CD4-positive, alpha-beta T cell treated with Interleukin-1 beta for 1 hour (primary cell): Measurements from ENCODE around the gene ATP1A4.

ENCODE experiments used
- DNase-seq, 2 donors: peaks; one replicate each; pipeline ENCODE4 v3.0.0-alpha.2; 2020 to 2022

The ATP1A4 gene

DNA sequence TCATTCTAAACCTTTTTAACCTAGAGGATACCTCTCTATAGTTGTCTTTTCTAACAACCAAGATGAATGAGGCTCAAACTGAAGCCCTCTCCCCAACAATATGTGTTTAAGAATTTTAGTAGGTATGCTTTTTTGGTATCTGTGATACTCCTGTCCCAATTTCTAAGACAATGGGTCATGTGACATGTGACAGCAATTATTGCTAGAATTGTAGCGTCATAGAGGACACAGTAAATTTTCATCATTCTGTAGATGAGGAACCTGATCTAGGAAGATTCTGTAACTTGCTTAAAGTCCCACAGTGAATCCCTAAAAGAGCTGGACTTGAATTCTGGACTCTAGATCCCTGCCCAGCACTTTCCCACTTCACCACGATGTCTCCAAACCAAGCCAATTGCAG is 27.3 kb downstream of the ATP1A4 start:
- DNase-seq = no peak

DNA sequence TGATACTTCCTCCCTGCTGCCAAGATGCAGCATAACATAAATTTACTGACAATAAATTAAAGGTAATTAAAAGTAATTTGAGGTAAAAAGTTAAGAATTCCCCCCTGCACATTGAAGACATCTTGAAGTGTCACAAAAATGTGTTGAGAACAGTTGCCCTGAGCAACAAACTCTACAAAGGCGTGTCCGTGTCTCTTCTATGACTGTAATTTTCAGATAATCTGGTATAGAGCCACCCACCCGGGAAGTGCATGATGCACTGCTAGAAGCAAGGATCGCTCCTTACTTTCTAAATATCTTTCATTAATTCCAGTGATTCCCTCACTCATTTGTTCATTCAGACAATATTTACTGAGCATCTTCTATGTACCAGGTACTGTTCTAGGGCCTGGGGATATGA is 27.9 kb downstream of the ATP1A4 start:
- DNase-seq = no peak

DNA sequence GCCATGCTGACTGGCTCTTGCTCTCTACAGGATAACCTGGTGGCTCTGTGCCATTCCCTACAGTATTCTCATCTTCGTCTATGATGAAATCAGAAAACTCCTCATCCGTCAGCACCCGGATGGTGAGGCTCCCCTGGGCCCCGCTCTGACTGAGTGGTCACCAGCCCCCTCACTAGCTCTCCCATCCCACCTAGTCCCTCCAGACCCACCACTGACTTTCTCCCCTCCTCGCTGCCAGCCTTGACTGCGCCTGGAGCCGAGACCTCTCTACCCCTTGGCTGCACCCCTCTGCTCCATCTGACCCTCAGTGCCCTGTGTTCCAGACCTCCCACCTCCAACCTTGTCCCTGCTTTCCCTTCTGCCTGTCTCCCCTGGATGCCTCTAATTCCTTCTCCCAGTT is 34.8 kb downstream of the ATP1A4 start:
- DNase-seq = no peak

DNA sequence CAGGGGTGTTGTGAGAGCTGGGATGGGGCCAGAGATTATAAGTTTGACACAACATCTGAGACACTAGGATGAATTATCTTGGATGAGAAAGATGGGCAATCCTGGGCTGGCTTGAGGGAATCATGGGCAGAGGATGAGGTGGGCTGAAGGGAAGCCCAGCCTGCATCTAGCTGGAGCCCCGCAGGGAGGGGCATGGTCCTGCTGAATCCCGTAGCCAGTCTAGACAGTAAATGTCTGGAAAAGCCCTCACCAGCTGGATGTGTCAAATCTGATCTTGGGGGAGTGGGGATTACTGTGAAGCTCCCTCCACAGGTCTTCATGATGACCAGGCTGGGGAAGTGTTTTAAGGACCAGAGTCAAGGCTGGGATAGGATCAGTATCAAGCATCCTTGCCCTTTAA is 35.3 kb downstream of the ATP1A4 start:
- no peak for DNase-seq

DNA sequence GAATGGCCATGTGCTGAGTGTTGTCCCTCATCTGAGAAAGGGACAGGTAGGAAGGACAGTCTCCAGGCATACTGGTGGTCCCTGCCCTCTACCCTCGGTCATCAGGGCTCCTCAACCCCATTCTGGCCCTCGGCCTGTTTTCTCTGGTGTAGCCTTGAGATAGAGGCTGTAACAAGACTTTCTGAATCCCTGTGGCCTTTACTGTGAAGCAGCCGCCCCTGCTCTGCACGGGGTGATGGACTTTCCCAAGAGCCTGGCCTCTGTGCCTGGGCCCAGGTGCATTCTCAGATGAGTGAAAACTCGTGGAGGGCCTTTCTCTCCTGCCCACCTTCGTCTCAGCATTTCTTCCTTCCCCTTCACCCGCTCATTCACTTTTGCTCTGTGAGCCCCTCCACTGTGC is 36.0 kb downstream of the ATP1A4 start:
- no peak for DNase-seq

DNA sequence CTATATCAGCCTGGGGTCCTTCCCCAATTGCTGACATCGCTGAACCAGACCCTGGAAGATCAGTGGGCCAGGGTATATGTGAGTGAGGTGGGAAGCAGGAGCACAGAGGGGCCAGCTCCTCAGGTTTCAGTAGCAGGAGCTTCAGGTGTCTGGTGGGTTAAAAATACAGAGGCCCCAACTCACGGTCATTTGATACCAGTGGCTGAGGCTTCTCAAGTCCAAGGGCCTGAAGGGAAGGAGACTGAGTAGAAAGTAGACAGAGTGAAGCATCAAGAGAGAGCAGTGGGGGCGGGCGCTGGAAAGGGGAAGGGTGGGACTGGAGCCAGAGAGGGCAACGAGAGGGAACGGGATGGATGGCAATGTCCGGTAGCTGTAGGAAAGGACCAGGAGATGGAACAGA is 36.9 kb downstream of the ATP1A4 start:
- DNase-seq = no peak

DNA sequence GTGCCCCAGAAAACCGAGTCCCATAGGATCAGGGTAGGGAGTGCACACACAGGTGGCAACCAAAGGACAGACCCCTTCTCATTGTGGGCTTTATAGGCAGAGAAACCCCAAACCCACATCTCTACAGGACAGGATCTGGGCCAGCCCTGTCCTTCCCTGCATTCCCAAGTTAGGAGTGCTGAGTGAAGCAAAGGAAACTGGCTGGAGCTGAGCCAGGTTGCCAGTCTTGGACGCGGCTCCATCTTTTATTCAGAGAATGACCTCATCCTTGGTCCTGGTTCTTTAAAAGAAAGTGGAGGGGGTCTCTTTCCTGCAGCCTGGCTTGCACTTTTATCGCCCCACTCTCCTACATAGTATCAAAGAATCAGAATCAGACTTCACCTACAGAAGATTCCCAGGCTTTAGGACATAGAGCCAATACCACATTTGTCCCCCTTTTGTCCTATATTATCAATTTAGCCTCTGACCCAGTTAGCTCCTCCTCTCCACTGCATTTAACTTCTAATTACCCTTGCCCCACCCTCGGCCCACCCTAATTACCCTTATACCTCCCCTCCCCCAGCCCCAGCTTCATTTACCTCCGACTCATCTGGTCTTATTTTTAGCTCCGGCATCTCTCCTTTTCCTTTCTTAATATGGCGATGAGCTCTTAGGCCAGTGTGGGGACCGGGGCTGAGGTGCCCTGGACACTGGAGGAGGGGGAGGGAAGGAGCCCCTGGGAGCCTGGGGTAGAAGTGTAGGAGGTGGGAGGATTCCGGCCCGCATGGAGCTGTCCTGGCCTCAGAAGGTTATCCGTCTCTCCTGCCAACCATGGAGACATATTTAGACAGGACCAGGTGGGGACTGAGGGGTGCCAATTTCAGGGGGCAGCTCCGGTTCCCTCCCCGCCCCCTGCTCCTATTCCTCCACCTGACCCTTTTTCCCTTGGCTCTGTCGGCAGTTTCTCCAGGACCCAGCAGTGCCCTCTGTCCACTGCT is 38.5 kb downstream of the ATP1A4 start, which contains the start of gene CASQ1:
CASQ1 (plus strand) TSS at position 927 of the 977 bp plus-strand sequence. CDS start 177 bp downstream, outside the sequence.
- no peak for DNase-seq

DNA sequence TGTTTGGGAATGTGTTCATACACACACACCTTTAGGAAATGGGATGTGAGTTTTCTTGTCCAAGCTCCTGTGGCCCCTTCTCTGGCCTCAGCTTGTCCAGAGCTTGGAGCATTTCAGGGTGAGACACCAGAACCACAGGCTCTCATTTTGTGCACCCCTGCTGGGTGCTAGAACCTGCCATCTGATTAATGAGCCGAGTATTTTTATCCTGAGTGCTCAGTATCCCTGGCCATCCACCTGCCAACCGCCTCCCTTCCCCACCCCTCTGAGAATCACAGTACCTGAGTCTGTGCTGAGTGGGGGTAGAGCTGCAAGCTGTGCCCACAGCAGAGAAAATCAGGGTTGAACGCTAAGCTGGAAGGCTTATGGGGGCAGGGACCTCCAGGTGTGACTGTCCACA is 40.4 kb downstream of the ATP1A4 start:
- DNase-seq = no peak

DNA sequence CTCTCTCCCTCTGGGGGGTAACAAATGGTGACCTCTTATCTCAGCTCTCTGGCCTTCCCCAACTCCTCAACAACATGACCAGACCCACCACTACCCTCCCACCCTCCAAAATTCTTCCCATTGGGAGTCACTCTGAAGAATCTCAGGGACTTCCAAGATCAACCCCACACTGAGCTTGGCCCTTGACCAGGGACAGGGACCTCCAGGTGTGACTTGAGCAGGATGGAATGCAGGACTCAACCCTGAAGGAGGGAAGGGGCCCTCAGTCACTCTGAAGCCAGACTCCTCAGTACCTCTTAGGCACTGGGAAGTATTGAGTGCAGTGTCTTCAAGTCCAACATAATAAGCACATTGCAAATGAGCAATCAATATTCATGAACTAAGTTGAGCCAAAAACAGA is 40.8 kb downstream of the ATP1A4 start:
- no peak for DNase-seq

DNA sequence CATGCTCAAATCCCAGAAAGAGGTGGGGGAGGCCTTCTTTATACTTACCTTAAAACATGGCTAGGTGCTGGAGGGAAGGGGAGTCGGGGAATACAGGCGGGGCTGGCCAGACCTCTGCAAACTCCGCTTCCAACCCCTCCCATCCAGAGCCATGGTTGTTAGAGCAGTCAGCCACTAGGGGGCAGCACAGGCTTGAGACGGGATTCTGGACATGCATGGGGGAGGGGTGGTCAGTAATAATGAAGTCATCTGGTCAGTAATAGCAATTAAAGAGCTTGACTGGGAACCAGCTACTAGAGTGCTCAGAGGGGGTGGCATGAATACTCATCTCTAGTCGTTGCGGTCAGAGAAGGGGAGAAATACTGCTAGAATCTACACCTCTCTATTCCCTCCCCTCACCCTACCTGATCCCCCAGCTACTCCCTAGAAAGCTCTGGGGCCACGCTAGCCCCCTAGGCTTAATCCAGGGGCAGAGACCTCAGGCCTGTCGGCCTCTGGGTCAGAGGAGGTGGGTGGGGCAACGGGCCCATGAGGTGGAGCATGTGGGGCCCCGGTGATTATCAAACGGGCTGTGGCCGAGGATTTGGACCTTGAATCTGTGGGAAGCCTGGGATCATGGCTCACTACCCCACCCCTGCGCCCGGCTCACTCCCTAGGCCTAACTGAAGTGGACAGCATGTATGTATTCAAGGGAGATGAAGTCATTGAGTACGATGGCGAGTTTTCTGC is 41.9 kb downstream of the ATP1A4 start:
- DNase-seq = peak; percentile 75 to 78

DNA sequence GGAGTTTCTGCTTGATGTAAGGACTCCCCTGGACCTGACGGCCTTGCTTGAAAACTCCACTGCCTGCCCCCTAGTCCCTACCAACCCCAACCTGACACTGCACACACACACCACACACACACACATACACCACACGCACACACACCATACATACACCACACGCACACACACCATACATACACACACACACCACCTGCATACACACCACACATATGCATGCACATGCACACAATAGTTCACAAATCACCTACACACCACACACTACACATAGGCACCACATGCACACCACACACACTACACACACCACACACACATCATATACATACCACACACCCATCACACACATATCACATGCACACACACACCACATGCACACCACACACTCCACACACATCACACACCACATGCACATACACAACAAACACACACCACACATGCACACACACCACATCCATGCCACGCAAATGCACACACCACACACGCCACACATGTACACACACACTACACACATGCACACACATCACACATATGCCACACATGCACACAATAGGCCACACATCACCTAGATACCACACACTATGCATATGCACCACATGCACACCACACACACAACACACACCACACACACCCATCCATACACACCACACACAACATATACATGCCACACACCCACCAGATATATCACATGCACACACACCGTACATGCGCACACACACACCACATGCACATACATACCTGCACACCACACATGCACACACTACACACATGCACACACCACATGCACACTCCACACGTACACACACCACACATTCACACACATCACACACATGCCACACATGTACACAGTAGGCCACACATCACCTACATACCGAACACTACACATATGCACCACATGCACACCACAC is 42.7 kb downstream of the ATP1A4 start:
- DNase-seq = no peak

DNA sequence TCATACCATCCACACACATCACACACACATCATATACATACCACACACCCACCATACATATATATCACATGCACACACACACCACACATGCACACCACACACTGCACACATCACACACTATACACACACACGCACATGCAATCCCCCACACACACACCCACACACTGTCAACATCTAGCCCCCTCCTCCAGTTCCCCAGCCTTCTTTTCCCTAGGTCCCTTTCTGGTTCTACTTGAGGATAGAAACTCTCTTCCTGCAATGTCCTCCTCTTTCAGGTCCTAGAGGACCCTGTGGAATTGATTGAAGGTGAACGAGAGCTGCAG is 43.3 kb downstream of the ATP1A4 start:
- DNase-seq = no peak

DNA sequence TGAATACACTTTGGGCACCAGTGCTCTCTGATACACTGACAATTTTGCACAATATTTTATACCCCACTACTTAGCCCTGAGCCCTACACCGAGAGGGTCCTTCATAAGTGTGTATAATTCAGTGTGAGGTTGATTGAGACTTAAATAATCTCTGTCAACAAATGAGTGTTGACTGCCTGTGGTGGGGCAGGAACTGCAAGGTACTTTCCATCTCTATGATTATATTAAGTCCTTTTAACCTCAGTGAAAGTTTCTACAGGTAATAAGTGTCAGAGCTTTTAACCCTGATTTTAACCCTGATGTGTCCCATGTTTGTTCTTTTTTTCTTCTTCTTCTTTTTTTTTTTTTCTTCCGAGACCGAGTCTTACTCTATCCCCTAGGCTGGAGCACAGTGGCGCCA is 44.7 kb downstream of the ATP1A4 start:
- DNase-seq = no peak

DNA sequence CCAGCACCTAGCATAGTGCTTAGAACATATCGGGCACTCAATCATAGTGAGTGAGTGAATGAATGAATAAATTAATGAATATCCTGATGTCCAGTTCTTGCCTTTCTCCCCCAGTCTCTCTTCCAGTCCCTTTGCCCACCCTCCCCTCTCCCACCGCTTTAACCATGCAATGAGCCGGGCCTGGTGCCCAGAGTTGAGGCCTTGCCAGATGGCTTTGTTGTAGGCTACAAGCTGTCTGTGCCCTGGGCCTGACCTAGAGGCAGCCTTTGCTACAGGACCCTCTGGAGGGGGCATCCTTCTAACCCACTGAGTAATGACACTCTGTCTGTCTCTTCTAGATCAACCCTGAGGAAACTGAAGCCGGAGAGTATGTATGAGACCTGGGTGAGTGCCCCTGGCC is 45.8 kb downstream of the ATP1A4 start:
- DNase-seq = no peak

DNA sequence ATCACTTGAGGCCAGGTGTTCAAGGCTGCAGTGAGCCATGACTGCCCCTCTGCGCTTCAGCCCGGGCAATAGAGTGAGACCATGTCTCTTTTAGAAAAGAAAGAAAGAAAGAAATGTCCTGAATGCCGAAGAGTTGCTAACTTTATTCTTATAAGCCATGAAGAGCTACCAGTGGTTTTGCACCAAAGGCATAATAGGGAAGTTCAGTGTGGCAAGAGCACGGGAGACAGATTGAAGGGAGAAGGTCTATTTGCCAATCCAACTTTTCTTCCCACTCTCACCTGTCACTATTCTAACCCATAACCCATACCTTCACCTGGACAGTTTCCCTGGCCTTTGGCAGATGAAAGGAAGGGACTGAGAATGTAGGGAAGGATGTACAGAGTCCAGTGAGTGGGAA is 49.4 kb downstream of the ATP1A4 start:
- DNase-seq = no peak

DNA sequence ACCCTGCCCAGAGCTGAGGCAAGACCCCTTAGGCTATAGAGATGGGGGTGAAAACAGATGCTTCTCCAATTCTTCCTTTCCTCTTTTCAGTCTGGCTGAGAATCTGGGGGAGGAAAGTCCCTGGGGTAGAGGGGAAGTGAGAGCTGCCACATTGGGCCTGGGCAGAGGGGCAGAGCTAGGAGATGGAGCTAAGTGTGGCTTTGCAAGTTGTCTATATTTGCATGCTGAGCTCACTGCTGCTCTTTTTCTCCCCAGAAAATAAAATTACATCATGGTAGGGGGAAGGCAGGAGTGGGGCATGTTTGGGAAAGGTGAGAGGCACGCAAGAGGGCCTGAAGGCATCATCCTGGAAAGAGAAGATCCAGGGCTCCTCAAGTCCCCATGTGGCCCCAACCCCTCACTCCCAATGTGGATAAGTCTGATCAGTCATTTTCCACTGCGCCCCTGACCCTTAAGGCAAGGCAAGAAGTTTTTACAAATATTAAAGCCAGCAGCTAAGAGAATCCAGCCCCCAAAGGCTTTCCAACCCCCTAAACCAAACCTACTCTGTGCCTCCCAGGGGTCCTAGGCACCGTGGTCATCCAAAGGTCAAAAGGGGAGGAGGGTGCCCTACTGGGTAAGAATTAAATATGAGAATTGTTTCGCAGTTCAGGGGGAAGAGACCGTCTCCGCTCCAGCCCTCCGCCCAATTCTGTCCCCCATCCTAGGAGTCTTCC is 53.3 kb downstream of the ATP1A4 start:
- peak; percentile 43 to 73 for DNase-seq

DNA sequence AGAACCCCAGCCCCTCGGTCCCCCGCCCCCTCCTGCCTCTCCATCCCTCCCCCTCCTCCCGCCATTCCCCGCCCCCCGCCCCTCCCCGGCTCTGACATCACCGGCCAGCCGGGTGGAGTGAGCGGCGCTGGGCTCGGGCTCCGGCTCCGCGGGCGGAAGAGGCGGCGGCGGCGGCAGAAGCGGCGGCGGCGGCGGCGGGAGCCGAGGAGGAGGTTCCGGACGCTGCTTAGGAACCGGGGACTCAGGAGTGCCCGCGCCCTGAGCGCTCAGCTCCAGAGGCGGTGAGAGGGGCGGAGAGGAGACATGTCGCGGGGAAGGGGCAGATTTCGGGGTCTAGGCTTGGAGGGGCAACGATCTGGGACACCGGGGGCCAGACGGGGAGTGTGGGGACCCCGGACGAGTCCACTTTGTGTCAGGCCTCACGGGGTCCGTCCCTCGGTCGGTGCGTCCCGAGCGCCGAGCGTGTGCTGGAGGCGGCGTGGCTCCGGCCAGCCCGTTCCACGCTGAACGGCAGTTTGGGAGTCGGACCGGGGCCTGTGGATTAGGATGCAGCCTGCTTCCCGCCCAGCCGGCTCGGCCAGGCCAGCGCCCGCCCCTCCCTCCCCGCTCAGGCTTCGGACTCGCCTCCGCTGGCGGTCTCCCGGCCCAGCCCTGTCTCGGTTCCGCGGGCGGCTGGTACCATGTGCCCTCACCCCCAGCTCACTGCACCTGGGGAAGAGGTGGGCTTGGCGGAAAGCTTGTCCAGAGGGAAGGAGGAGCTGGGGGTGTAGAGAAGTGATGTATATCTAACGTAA is 54.0 kb downstream of the ATP1A4 start, which contains the start of gene PEA15:
PEA15 (plus strand) TSS at position 143 of the 794 bp plus-strand sequence. CDS start 6,161 bp downstream, outside the sequence.
- peak; percentile 79 to 80 for DNase-seq

DNA sequence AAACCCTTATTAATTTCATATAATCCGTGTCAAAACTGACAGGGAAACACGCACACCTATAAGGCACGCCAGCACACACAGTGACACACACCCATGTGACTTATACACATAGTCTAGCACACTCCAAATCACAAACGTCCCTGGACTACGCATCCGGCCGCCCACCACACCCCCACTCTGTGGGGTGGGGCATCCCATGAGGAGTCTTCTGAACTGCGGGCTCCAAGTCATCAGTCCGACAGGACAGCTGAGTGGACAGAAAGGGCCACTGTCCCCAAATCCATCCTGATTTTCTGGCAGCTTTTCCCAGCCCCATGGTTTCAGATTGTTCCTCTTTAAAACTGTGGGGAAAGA is 54.6 kb downstream of the ATP1A4 start:
- DNase-seq = peak; percentile 52 to 61

DNA sequence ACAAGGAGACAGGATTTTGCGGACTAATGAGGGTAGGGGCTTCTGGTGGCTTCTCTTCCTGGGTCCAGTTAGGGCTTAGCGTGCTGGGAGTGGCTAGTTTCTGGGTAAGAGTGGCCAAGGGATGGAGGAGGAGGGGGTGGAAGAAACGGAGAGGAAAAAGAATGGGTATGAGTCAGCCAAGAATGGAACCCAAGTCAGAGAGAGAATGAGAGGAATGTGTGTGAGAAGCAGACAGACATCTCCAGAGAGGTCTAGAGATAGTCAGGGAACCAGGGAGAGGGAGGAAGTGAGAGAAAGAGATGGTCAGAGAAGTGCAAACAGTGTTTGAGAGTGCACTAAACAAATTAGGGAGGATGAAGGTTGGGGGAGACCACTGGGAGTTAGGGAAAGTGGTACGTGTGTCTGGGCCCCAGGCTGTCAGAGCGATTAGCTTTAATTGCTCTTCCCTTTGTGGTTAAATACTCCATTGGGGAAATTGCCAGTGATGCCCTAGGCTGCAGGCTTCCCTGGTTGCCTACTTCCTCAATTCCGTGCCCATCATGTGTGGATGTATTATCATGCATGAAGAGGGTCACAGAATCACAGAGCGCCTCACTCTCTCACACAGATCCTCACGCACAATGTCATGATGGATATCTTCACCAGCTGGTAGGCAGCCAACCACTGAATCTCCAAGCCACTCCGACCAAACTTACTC is 55.2 kb downstream of the ATP1A4 start:
- peak in 1 of 2 donors; percentile 20 for DNase-seq

DNA sequence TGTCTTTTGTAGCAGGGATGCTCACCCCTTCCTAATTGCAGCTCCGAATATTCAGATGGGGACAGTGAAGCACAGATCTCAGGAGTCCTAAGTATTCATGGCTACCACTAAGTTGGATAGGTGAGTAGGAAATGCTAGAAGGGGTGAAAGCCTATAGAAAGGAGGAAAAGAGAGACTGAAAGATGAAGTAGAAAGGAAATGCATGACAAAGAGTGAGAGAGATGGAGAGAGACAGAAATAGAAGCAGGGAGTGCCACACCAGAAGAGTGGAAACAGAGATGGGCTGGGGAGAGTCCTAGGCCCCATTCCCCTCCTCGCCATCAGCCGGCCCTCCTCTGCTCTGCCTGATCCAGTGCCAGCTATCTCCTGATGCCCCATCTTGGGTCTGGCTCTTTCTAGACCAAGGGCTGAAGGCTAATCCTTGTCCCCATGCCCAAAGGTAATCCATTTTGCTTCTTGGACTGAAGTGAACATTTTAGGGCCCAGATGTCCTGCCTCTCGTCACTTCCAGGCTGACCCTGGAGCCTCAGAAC is 55.8 kb downstream of the ATP1A4 start:
- no peak for DNase-seq
